Measurements from ENCODE around the gene RERE. TPM values are rescaled to one million over a fixed set of nuclear protein-coding genes. Genes with fewer than 3 reads are reported as not detected.

The RERE gene
- total RNA-seq, 2 donors from 2014 or later, result 96.0 to 105 TPM

GRCh38 chr1:8847990-8848389 is 30.6 kb upstream of the RERE start:
- Histone ChIP-seq H3K4me3 (no peak overlapping the region), H3K9ac (ENCODE audit: low read depth in 2 of 2, low read length in 2 of 2) (peak overlapping the region; percentile 14 to 27), H3K27ac (no peak overlapping the region), H3K9me3 (no peaks in the 10 kb centered on the region), H3K4me1 (no peaks in the 10 kb centered on the region), H3K36me3 (no peaks in the 10 kb centered on the region), H3K27me3 (no peaks in the 10 kb centered on the region)
- intact Hi-C loops (cut with DNase I), result loop anchor here (2.0 to 10.0 kb wide), 2 partner anchors 133 to 287 kb away; no protein-coding TSS in a partner anchor
- DNase-seq, result peak; percentile 65
- TF ChIP-seq CTCF (IDR thresholded peaks at IDR 0.05), result no peak

GRCh38 chr1:8846263-8846662 is 28.8 kb upstream of the RERE start:
- Histone ChIP-seq H3K27ac (no peak overlapping the region), H3K9me3 (no peaks in the 10 kb centered on the region), H3K4me3 (no peak overlapping the region), H3K4me1 (no peaks in the 10 kb centered on the region), H3K27me3 (no peaks in the 10 kb centered on the region), H3K36me3 (no peaks in the 10 kb centered on the region), H3K9ac (ENCODE audit: low read depth in 2 of 2, low read length in 2 of 2) (no peak overlapping the region)
- TF ChIP-seq CTCF (IDR thresholded peaks at IDR 0.05), result no peak
- DNase-seq, result no peak
- intact Hi-C loops (cut with DNase I), result loop anchor here (10.0 kb wide), 1 partner anchor 131 kb away; no protein-coding TSS in a partner anchor

- H3K27ac ChIP-seq, result no peak overlapping the region
Measured at GRCh38 chr1:8845104-8846097, 28.0 kb upstream of the RERE start.

GRCh38 chr1:8844501-8845006 is 27.1 kb upstream of the RERE start:
- H3K4me1 ChIP-seq, result no peaks in the 10 kb centered on the region
- TF ChIP-seq CTCF (IDR thresholded peaks at IDR 0.05), result no peak
- DNase-seq, result no peak
- no peak overlapping the region for H3K4me3 ChIP-seq
- H3K27ac ChIP-seq, result no peak overlapping the region
- H3K9me3 ChIP-seq, result no peaks in the 10 kb centered on the region
- H3K9ac ChIP-seq (ENCODE audit: low read depth in 2 of 2, low read length in 2 of 2), result no peak overlapping the region
- no peaks in the 10 kb centered on the region for H3K27me3 ChIP-seq
- H3K36me3 ChIP-seq, result no peaks in the 10 kb centered on the region
- intact Hi-C loops (cut with DNase I), result loop anchor here (10.0 kb wide), 1 partner anchor 130 kb away; no protein-coding TSS in a partner anchor

More at GRCh38 chr1:8845104-8846097, 28.0 kb upstream of the RERE start:
- Histone ChIP-seq H3K27me3 (no peaks in the 10 kb centered on the region), H3K36me3 (no peaks in the 10 kb centered on the region), H3K9me3 (no peaks in the 10 kb centered on the region), H3K4me1 (no peaks in the 10 kb centered on the region), H3K9ac (ENCODE audit: low read depth in 2 of 2, low read length in 2 of 2) (no peak overlapping the region), H3K4me3 (no peak overlapping the region)
- no peak for DNase-seq
- no peak for TF ChIP-seq CTCF (IDR thresholded peaks at IDR 0.05)
- intact Hi-C loops (cut with DNase I), result loop anchor here (10.0 kb wide), 1 partner anchor 131 kb away; no protein-coding TSS in a partner anchor

- no peak overlapping the region for H3K27ac ChIP-seq
- no peak for TF ChIP-seq CTCF (IDR thresholded peaks at IDR 0.05)
- H3K9me3 ChIP-seq, result no peaks in the 10 kb centered on the region
- no peaks in the 10 kb centered on the region for H3K36me3 ChIP-seq
- H3K27me3 ChIP-seq, result no peaks in the 10 kb centered on the region
- intact Hi-C loops (cut with DNase I), result loop anchor here (10.0 kb wide), 1 partner anchor 127 kb away; no protein-coding TSS in a partner anchor
- H3K9ac ChIP-seq (ENCODE audit: low read depth in 2 of 2, low read length in 2 of 2), result no peak overlapping the region
- no peak overlapping the region for H3K4me3 ChIP-seq
- no peaks in the 10 kb centered on the region for H3K4me1 ChIP-seq
- no peak for DNase-seq
Measured at GRCh38 chr1:8841395-8841794, 24.0 kb upstream of the RERE start.
